Brain microvascular endothelial cell (primary cell): Measurements from ENCODE around the gene HKDC1.
"Not testable (repeated sequence)": the region's sequence is repeated elsewhere in the genome, so short reads cannot be mapped to it uniquely, and the experiment has no call there.

Source experiments
- DNase-seq: peaks from one replicate; pipeline ENCODE4 v3.0.0-alpha.2; 2020
- H3K27ac ChIP-seq: fragments of 250-450 bp; sonication (Bioruptor Pico); 2 replicates; pipeline ENCODE4 v1.5.1; 2020; ENCODE audit warnings: mild to moderate bottlenecking, moderate library complexity
- H3K27me3 ChIP-seq: fragments of 250-450 bp; sonication (Bioruptor Pico); replicated peaks from 2 replicates; pipeline ENCODE4 v1.5.1; 2020; ENCODE audit warnings: mild to moderate bottlenecking
- H3K36me3 ChIP-seq: fragments of 250-450 bp; sonication (Bioruptor Pico); replicated peaks from 2 replicates; pipeline ENCODE4 v1.5.1; 2020; ENCODE audit warnings: mild to moderate bottlenecking
- H3K4me3 ChIP-seq: 2 replicates; pipeline ENCODE4 v1.5.1; 2011; ENCODE audit warnings: low read depth, mild to moderate bottlenecking, control low read depth, low read length, moderate library complexity
- CTCF ChIP-seq: IDR thresholded peaks from 2 replicates; pipeline ENCODE4 v1.5.1; 2011; ENCODE audit warnings: low read depth, mild to moderate bottlenecking, moderate library complexity, low read length, control low read depth, inconsistent platforms; ENCODE audit errors: missing control alignments
- in situ Hi-C: cut with HindIII; loops from 2 replicates; pipeline ENCODE4 v1.10.0; 2017; ENCODE audit warnings: low sequenced_read_pairs, low pct_ligation_motif_present

Gene HKDC1

DNA sequence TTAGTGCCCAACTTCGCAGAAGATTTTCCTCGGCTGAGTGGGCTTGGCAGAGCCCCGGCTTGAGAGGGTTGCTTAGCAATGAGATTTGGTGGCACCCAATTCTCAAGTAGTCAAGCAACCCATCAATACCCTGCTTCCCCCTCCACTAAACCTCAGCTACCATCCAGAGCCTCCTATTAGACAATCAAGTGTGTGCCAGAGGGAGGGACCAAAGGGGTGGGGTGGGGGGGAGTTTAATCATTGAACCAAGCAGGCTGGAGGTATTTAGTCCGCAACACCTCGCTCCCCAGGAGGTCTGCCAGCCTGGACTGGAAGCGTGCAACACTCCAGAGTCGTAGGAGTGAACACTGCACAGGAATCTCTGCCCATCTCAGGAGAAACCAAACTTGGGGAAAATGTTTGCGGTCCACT, at the start of gene HKDC1:
HKDC1 (plus strand) TSS at position 292 of the 411 bp plus-strand sequence; CDS start at position 396, 104 bp downstream.
- Histone ChIP-seq H3K36me3 (no peaks in the 10 kb centered on the region), H3K27ac (no peak within 1 kb of the TSS), H3K4me3 (no peak within 1 kb of the TSS), H3K27me3 (no peaks in the 10 kb centered on the region)
- TF ChIP-seq CTCF = no peak
- DNase-seq = no peak
- in situ Hi-C loops = no loop called here

DNA sequence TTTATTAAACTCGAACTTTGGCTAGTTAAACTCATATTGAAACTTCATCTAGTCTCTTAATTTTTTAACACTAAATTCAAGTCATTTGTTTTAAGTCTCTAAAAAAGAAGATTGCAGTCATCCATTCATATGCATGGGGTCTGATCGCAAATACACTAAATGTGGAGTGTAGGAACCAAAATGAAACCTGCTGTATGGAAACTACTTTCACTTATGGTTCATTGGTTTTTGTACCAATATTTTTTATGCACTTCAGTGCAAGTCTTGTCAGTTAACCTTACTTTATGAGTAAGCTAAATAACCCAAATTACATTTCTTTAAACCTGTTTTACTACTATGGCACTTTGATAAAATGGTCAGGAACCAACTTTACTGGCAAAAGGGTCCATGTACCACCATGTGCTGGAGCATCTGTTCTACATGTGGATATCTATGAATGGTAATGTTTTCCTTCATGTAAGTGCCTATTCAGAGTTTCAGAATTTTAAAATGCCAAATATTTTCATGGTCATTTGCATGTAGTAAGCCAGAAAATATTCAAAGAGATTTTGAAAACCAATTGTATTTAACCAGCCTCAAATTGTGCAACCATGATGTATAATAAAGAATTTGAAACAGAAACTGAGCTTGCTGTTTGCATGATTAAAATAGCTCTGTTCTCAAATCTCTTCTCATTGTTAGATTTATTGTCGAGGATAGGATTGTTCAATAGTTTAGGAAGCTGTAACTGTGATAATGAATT, 47.7 kb upstream of the HKDC1 start:
- H3K27me3 ChIP-seq = no peaks in the 10 kb centered on the region
- no peak overlapping the region for H3K27ac ChIP-seq
- no peak for TF ChIP-seq CTCF
- H3K36me3 ChIP-seq = peaks cover 10% of the 10 kb centered on the region
- no peak for DNase-seq
- no peak overlapping the region for H3K4me3 ChIP-seq
- in situ Hi-C loops = no loop called here

- in situ Hi-C loops, H3K27me3 ChIP-seq, H3K4me3 ChIP-seq, DNase-seq, H3K27ac ChIP-seq: not testable (repeated sequence)
- peaks cover 10% of the 10 kb centered on the region for H3K36me3 ChIP-seq
These were observed 44.8 kb upstream of the HKDC1 start for GRCh38 chr10:69175326-69175725.

- no peak overlapping the region for H3K27ac ChIP-seq
- H3K4me3 ChIP-seq = no peak overlapping the region
- no peaks in the 10 kb centered on the region for H3K27me3 ChIP-seq
- TF ChIP-seq CTCF = no peak
- no peak for DNase-seq
- peaks cover 10% of the 10 kb centered on the region for H3K36me3 ChIP-seq
- in situ Hi-C loops = no loop called here
These were observed 43.3 kb upstream of the HKDC1 start for GRCh38 chr10:69176823-69177222.

GRCh38 chr10:69179089-69179742, 40.9 kb upstream of the HKDC1 start:
- no peak for DNase-seq
- no peak for TF ChIP-seq CTCF
- H3K27me3 ChIP-seq = no peaks in the 10 kb centered on the region
- in situ Hi-C loops = no loop called here
- H3K36me3 ChIP-seq = peaks cover 2% of the 10 kb centered on the region
- peak overlapping the region; percentile 96 for H3K4me3 ChIP-seq
- H3K27ac ChIP-seq = peak overlapping the region; percentile 99

GRCh38 chr10:69179743-69180524, 40.2 kb upstream of the HKDC1 start, which contains the start of gene SUPV3L1:
TSS of gene SUPV3L1 (plus strand) at chr10:69180234. CDS start at chr10:69180292, 58 bp downstream.
- H3K27ac ChIP-seq = peak within 1 kb of the TSS; percentile 99
- H3K27me3 ChIP-seq = no peaks in the 10 kb centered on the region
- peaks cover 2% of the 10 kb centered on the region for H3K36me3 ChIP-seq
- DNase-seq = peak; percentile 98
- peak within 1 kb of the TSS; percentile 96 for H3K4me3 ChIP-seq
- in situ Hi-C loops = no loop called here
- TF ChIP-seq CTCF = no peak
